ENCODE measurements around the gene ARID1B.

DNA sequence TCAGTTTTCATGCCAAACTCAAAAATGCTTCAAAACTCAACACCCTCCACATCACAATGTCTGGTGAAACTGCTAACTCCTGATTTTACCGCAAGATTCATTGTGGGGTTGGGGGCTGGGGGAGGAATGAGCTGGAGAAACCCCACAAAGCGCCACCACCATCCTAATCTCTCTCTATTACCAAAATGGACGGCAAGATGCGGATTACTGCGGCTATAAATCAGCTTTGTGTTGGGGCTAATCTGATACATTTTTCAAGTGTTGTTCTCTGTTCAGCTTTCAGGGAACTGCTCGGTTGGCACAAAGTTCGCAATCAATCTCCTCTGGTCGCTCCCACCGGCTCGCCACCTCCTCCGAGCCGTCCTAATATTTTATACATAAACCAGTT, 462.5 kb downstream of the ARID1B start:
- TF ChIP-seq, protein P1, sequence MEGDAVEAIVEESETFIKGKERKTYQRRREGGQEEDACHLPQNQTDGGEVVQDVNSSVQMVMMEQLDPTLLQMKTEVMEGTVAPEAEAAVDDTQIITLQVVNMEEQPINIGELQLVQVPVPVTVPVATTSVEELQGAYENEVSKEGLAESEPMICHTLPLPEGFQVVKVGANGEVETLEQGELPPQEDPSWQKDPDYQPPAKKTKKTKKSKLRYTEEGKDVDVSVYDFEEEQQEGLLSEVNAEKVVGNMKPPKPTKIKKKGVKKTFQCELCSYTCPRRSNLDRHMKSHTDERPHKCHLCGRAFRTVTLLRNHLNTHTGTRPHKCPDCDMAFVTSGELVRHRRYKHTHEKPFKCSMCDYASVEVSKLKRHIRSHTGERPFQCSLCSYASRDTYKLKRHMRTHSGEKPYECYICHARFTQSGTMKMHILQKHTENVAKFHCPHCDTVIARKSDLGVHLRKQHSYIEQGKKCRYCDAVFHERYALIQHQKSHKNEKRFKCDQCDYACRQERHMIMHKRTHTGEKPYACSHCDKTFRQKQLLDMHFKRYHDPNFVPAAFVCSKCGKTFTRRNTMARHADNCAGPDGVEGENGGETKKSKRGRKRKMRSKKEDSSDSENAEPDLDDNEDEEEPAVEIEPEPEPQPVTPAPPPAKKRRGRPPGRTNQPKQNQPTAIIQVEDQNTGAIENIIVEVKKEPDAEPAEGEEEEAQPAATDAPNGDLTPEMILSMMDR (IDR thresholded peaks at IDR 0.05; ENCODE audit: borderline replicate concordance, extremely low read depth, low read length, poor library complexity, severe bottlenecking): no peak
- no peak for TF ChIP-seq EZH2 (IDR thresholded peaks at IDR 0.05; ENCODE audit: borderline replicate concordance, low read depth, low read length, severe bottlenecking)

Measured in DND-41 (cell line).